Loucy (cell line): ENCODE results near the gene PDE2A.

Experiments used
- CTCF ChIP-seq: fragments of 200-600 bp; sonication (generic); conservative IDR thresholded peaks from 2 replicates; pipeline ENCODE4 v1.5.1; 2014; ENCODE audit warnings: mild to moderate bottlenecking, antibody characterized with exemption, low read length
- EZH2phosphoT487 ChIP-seq: fragments of 200-600 bp; IDR thresholded peaks from 2 replicates; pipeline ENCODE4 v1.6.1; 2018; ENCODE audit warnings: antibody characterized with exemption, mild to moderate bottlenecking, moderate library complexity, borderline replicate concordance

GRCh38 chr11:72627594-72628281 lies 46.5 kb downstream of the PDE2A start:
- TF ChIP-seq CTCF: no peak
- TF ChIP-seq EZH2phosphoT487: no peak
